Left lung (tissue), 10 donors: ENCODE results near the gene MTSS2. TPM values are rescaled to one million over a fixed set of nuclear protein-coding genes. Genes with fewer than 3 reads are reported as not detected.

Experiments used
- ATAC-seq: fragments of 200-7000 bp; cut with Tn5 transposase; one replicate; pipeline ENCODE4 v1.9.1; 2020; ENCODE audit warnings: moderate library complexity
- DNase-seq, 4 donors: peaks; one replicate each; pipeline ENCODE4 v3.0.0-alpha.2; 2013 to 2020
- H3K27ac ChIP-seq, 2 donors: fragments of 200-600 bp; sonication (generic) in 1 of 2; one replicate each; pipeline versions ENCODE4 v1.5.0 to v1.8.0; 2020 to 2021
- H3K27me3 ChIP-seq, 2 donors: fragments of 200-600 bp; sonication (generic) in 1 of 2; one replicate each; pipeline versions ENCODE4 v1.5.0 to v1.8.0; 2020 to 2021
- H3K36me3 ChIP-seq, 2 donors: fragments of 200-600 bp; sonication (generic) in 1 of 2; one replicate each; pipeline versions ENCODE4 v1.5.0 to v1.8.0; 2020 to 2021
- H3K4me1 ChIP-seq, 2 donors: fragments of 200-600 bp; one replicate each; pipeline ENCODE4 v1.8.0; 2021
- H3K4me3 ChIP-seq, 2 donors: fragments of 200-600 bp; sonication (generic) in 1 of 2; one replicate each; pipeline versions ENCODE4 v1.5.0 to v1.8.0; 2020 to 2021; ENCODE audit warnings: mild to moderate bottlenecking in 1 of 2
- H3K9me3 ChIP-seq, 2 donors: fragments of 200-600 bp; sonication (generic) in 1 of 2; one replicate each; pipeline versions ENCODE4 v1.5.0 to v1.8.0; 2020 to 2021
- CTCF ChIP-seq, 2 donors: fragments of 200-600 bp; sonication (generic) in 1 of 2; IDR thresholded peaks; one replicate each; pipeline versions ENCODE4 v1.5.0 to v1.8.0; 2021; ENCODE audit warnings: antibody characterized with exemption in 2 of 2
- intact Hi-C, 2 donors: fragments of 100-400 bp; cut with DNase I; formaldehyde crosslinking; loops; one replicate each; pipeline versions ENCODE4 v1.11.2 to v1.14.2; 2022
- polyA plus RNA-seq, 6 donors: library from polyadenylated mRNA; unstranded; fragments of 120-200 nt; gene quantifications; one replicate each; pipeline ENCODE4 v1.2.1, GENCODE V29; 2013; ENCODE audit not compliant: insufficient read length in 6 of 6
- total RNA-seq, 2 donors: library from RNA; stranded (reverse); fragmentation: NEBNext Ultra II Directional; extraction: Animal tissue kit (Norgen Biotek cat#: 25700); gene quantifications; one replicate each; pipeline ENCODE4 v1.2.1, GENCODE V29; 2021
- donor health status: DM: no; HTN: yes; CAD: no.
- donor health status: DM: no; HTN: no; CAD: no.

Gene MTSS2
- total and polyA plus RNA-seq, 8 donors = 58.1 to 106 (median 98.6) TPM

GRCh38 chr16:70659953-70660671 lies 25.7 kb downstream of the MTSS2 start:
- Histone ChIP-seq H3K9me3 (no peaks in the 10 kb centered on the region), H3K36me3 (peaks cover 0 to 32% of the 10 kb centered on the region in 2 donors), H3K27ac (no peak overlapping the region), H3K4me1 (no peaks in the 10 kb centered on the region), H3K27me3 (no peaks in the 10 kb centered on the region), H3K4me3 (no peak overlapping the region)
- DNase-seq (no peak), ATAC-seq (no peak)
- TF ChIP-seq CTCF (IDR thresholded peaks at IDR 0.05) = no peak
- intact Hi-C loops = loop anchor here in 1 of 2 donors (10.0 kb wide), 1 partner anchor 295 kb away; no protein-coding TSS in a partner anchor

- H3K4me1 ChIP-seq = no peaks in the 10 kb centered on the region
- no peak overlapping the region for H3K4me3 ChIP-seq
- no peaks in the 10 kb centered on the region for H3K27me3 ChIP-seq
- DNase-seq (no peak), ATAC-seq (no peak)
- peaks cover 0 to 26% of the 10 kb centered on the region in 2 donors for H3K36me3 ChIP-seq
- no peaks in the 10 kb centered on the region for H3K9me3 ChIP-seq
- intact Hi-C loops = loop anchor here in 1 of 2 donors (10.0 kb wide), 1 partner anchor 295 kb away; no protein-coding TSS in a partner anchor
- no peak for TF ChIP-seq CTCF (IDR thresholded peaks at IDR 0.05)
- no peak overlapping the region for H3K27ac ChIP-seq
Observed at GRCh38 chr16:70659546-70659945, 26.3 kb downstream of the MTSS2 start.

- no peak for ATAC-seq
Observed at GRCh38 chr16:70658921-70659320, 26.9 kb downstream of the MTSS2 start.

GRCh38 chr16:70657956-70658355 lies 27.9 kb downstream of the MTSS2 start:
- Histone ChIP-seq H3K27ac (no peak overlapping the region), H3K36me3 (peaks cover 0 to 10% of the 10 kb centered on the region in 2 donors), H3K27me3 (no peaks in the 10 kb centered on the region), H3K9me3 (no peaks in the 10 kb centered on the region), H3K4me1 (peaks cover 0 to 3% of the 10 kb centered on the region in 2 donors), H3K4me3 (no peak overlapping the region)
- TF ChIP-seq CTCF (IDR thresholded peaks at IDR 0.05) = no peak
- intact Hi-C loops = loop anchor here in 1 of 2 donors (10.0 kb wide), 1 partner anchor 293 kb away; no protein-coding TSS in a partner anchor
- ATAC-seq = no peak
- DNase-seq = no peak

More at GRCh38 chr16:70658921-70659320, 26.9 kb downstream of the MTSS2 start:
- peaks cover 0 to 20% of the 10 kb centered on the region in 2 donors for H3K36me3 ChIP-seq
- no peak overlapping the region for H3K4me3 ChIP-seq
- H3K27me3 ChIP-seq = no peaks in the 10 kb centered on the region
- no peak for DNase-seq
- peaks cover 0 to 3% of the 10 kb centered on the region in 2 donors for H3K4me1 ChIP-seq
- TF ChIP-seq CTCF (IDR thresholded peaks at IDR 0.05) = no peak
- H3K9me3 ChIP-seq = no peaks in the 10 kb centered on the region
- intact Hi-C loops = loop anchor here in 1 of 2 donors (10.0 kb wide), 1 partner anchor 294 kb away; no protein-coding TSS in a partner anchor
- H3K27ac ChIP-seq = no peak overlapping the region

- Histone ChIP-seq H3K4me1 (peaks cover 0 to 3% of the 10 kb centered on the region in 2 donors), H3K36me3 (no peaks in the 10 kb centered on the region), H3K9me3 (no peaks in the 10 kb centered on the region), H3K4me3 (no peak overlapping the region), H3K27ac (no peak overlapping the region), H3K27me3 (no peaks in the 10 kb centered on the region)
- ATAC-seq (no peak), DNase-seq (no peak)
- TF ChIP-seq CTCF (IDR thresholded peaks at IDR 0.05) = no peak
- intact Hi-C loops = loop anchor here in 1 of 2 donors (10.0 kb wide), 1 partner anchor 292 kb away; no protein-coding TSS in a partner anchor
Observed at GRCh38 chr16:70656712-70657263, 29.1 kb downstream of the MTSS2 start.
